Measurements from ENCODE around the gene ERFL.
A peak's percentile ranks its signal among the peaks of the same experiment; 100 is the strongest.
"Not testable (repeated sequence)": the region's sequence is repeated elsewhere in the genome, so short reads cannot be mapped to it uniquely, and the experiment has no call there.

The ERFL gene

GRCh38 chr19:41941410-41942202 is 13.4 kb upstream of the ERFL start:
- no peak for DNase-seq

DNA sequence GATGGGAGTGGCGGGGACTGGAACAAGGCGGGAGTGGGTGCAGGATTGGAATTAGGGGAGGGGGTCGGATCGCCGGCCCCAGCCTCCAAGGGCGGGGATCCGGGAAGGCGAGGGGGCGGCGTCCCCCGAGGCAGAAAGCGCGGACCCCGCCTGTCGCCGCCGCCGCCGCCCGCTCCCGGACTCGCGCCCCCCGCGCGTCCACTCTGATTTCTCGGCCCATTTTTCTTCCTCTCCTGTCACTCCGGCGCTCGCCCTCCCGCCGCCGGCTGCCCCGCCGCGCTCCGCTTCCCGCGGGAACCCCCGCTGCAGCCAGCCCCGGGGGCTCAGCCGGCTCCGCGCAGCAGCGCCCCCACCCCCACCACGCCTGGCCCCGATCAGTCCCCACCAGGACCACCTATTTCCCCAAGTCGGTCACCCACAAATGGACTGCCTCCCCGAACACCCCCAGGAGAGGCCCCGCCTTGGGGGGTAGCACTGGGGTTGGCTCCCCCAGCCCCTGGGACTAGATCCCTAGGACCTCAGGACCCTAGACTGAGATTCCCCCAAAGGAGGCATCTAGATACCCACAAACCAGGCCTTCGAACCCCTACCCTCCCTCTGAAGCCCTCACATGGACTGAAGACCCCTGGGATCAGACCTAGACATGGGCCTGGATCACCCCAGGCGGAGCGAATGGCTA is 12.6 kb upstream of the ERFL start:
- DNase-seq: no peak

GRCh38 chr19:41939861-41940730 is 11.8 kb upstream of the ERFL start:
- peak in 3 of 6 experiments; percentile 14 to 35 (median 27) for DNase-seq

DNA sequence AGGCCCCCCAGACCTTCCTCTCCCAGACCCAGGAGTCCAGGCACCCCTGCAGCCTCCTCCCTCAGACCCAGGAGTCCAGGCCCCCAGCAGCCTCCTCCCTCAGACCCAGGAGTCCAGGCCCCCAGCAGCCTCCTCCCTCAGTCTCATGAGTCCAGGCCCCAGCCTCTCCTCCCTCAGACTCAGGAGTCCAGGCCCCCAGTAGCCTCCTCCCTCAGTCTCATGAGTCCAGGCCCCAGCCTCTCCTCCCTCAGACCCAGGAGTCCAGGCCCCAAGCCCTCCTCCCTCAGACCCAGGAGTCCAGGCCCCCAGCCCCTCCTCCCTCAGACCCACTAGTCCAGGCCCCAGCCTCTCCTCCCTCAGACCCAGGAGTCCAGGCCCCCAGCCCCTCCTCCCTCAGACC is 11.0 kb upstream of the ERFL start:
- DNase-seq: not testable (repeated sequence)

GRCh38 chr19:41937525-41938468 is 9.5 kb upstream of the ERFL start:
- no peak for DNase-seq

- no peak for DNase-seq
These were observed 8.7 kb upstream of the ERFL start for GRCh38 chr19:41936961-41937360.

DNA sequence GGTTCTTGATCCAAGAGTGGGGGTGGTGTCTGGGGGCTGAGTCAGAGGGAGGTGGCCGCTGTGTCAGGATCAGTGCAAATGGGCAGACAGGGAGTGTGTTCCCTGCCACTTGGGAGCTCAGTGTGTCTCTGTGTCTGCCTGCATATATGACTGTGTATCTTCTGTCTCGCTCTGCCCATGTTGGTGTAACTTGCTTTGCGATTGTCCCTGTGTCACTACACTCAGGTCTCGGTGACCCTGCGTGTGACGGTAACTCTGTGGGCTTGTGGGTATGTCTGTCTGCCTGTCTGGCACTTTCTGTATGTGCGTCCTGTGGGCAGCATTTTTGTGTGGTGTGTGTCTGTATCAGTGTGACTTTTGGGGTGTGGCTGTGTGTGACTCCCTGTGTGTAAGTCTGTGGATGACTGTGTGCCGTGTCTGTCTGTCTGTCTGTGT is 8.2 kb upstream of the ERFL start:
- DNase-seq: no peak

GRCh38 chr19:41935760-41936415 is 7.6 kb upstream of the ERFL start:
- no peak for DNase-seq

GRCh38 chr19:41934849-41935374 is 6.7 kb upstream of the ERFL start:
- DNase-seq: peak; percentile 42 to 76 (median 71)

- DNase-seq: no peak
These were observed 5.6 kb upstream of the ERFL start for GRCh38 chr19:41933693-41934426.

GRCh38 chr19:41932720-41933332 is 4.6 kb upstream of the ERFL start:
- no peak for DNase-seq

DNA sequence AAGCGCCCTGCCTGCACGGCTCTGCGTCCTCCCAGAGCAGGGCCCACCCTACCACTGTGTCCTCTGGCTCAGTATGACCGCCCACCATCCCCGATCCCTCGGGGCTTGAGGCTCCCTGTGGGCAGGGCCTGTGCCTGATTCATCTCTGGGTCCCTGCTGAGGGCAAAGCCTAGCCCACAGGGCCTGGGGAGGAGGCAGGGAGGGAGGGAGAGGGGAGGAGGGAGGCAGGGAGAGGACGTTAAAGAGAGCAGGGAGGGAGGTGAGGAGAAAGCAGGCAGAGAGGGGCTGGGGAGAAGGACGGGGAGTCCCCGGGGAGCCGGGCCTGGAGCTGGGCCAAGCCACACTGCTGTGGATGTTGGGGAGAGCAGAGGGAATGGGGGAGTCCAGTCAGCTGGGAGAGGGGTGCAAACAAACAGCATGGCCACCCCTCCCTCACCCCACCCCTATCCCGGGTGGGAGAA is 4.0 kb upstream of the ERFL start:
- DNase-seq: no peak

- no peak for DNase-seq
These were observed 2.8 kb upstream of the ERFL start for GRCh38 chr19:41930926-41931592.

DNA sequence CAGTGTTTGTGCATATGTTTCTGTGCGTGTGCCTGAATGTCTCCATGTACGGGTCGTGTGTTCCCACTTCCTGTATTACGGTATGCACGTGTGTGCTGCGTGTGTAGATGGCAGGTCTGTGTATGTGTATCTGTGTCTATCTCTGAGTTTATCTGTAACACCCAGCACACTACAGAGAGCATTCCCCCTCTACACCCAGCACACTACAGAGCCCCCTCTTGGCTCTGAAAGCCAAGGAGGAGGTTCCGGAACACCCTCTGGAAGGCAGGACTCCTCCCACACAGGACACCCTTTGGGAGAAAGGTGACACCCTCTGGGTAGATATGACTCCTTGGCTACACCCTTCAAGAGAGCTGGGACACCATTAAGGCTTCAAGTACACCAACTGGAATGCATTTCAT is 2.1 kb upstream of the ERFL start:
- DNase-seq: no peak

GRCh38 chr19:41929536-41930071 is 1.4 kb upstream of the ERFL start:
- DNase-seq: no peak

DNA sequence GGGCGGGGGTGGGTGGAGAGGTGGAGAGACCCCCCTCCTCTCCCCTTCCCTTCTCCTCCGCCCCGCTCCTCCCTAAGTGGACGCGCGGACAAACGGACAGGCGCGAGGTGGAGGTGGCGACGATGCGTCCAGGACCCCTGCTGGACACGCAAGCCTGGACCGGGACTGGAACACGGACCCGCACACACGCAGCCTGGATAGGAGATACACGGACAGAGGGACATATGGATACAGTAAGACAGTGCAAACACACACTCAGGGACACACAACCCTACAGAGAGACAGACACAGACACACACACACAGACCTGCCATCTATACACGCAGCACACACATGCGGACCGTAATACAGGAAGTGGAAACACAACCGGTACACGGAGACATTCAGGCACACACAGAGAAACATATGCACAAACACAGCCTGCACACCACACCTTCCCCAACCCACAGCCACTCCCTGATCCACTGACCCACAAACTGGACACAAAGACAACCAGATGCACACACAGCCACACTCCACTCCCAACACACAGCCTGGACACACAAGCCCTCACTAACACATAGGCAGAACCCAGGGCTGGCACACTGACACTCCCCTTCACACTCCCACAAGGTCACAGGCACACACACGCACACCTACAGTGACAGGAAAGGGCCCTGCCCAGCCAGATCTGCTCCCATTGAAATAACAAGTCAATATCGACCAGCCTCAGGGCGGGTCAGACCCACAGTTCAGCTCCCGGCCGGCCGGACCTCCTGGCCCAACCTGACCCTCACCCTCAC is 696 bp upstream of the ERFL start:
- DNase-seq: peak in 4 of 6 experiments; percentile 16 to 61 (median 44)

DNA sequence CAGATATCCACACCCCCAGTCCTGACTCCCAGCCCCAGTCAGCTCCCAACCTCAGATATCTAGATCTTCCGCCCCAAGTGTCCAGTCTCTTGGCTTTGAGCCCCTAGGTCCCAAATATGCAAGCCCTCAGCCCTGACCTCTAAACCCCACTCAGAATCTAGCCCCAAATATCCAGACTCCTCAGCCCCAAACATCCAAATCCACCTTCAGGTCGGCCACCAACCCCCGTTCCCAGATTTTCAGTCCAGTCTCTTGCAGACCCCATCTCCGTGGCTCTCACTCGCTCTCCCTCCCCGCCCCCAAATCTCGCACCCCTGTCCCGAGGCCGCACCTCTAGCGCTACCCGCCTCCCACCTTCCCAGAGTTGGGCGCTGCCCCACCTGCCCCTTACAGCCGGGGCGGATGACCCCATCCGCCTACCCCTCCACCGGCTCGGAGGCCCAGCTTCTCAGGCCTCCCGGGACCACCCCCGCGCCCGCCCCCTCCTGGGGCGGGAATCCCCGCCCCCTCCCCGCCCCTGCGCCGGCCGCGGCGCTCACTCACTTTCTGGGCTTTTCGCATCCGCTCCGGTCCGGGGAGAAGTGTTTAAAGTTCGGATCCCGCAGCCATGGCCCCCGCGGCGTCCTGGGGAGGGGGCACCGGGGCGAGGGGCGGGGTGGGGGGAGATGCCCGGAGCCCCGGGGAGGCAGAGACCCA is 604 bp downstream of the ERFL start:
- peak in 4 of 6 experiments; percentile 19 to 40 (median 35) for DNase-seq
